Measurements from ENCODE around the gene SEMA3E.
"Not testable (repeated sequence)": the region's sequence is repeated elsewhere in the genome, so short reads cannot be mapped to it uniquely, and the experiment has no call there.

The SEMA3E gene

DNA sequence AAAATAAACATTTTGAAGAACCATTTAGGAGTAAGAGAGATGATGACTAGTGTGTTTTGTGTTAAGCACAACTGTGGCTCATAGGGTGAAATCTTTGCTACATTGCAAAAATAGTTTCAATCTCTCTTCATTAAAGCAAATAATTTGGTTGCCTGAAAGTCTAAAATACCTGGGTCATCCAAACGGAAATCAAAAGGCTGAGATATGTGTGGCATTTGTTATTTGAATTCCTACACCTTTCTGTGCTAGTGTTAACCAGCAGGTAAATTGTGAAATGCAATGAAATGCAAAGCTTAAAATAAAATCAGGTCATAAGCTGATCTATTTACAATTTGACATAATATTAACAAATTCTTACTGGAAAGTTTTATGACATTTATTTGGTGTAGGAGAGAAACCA, 40.9 kb upstream of the SEMA3E start:
- no peak overlapping the region for H3K4me3 ChIP-seq (ENCODE audit: low read depth, low read length)
- TF ChIP-seq, protein P1, sequence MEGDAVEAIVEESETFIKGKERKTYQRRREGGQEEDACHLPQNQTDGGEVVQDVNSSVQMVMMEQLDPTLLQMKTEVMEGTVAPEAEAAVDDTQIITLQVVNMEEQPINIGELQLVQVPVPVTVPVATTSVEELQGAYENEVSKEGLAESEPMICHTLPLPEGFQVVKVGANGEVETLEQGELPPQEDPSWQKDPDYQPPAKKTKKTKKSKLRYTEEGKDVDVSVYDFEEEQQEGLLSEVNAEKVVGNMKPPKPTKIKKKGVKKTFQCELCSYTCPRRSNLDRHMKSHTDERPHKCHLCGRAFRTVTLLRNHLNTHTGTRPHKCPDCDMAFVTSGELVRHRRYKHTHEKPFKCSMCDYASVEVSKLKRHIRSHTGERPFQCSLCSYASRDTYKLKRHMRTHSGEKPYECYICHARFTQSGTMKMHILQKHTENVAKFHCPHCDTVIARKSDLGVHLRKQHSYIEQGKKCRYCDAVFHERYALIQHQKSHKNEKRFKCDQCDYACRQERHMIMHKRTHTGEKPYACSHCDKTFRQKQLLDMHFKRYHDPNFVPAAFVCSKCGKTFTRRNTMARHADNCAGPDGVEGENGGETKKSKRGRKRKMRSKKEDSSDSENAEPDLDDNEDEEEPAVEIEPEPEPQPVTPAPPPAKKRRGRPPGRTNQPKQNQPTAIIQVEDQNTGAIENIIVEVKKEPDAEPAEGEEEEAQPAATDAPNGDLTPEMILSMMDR (IDR thresholded peaks at IDR 0.05; ENCODE audit: insufficient read depth, low read depth, low read length, missing control alignments), result no peak
- DNase-seq (ENCODE audit: low read depth), result no peak

DNA sequence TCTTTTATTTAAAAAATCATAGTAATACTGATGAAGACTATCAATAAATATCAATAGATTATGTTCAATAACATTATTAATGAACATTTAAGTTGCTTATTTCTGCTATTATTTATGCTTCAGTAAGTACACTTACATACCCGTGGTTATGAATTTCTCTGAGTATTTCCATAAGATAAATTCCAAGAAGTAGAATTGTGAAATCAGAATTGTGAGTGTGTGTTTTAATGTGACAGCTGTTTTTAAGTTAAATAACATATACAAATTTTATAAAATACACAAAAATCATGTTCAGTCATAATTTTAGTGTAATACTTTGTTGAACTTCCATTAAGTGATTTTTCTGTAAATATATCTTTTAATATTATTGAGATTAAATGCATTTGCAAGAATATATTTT, 37.5 kb upstream of the SEMA3E start:
- DNase-seq (ENCODE audit: low read depth), result no peak
- TF ChIP-seq, protein P1 (IDR thresholded peaks at IDR 0.05; ENCODE audit: insufficient read depth, low read depth, low read length, missing control alignments), result no peak

DNA sequence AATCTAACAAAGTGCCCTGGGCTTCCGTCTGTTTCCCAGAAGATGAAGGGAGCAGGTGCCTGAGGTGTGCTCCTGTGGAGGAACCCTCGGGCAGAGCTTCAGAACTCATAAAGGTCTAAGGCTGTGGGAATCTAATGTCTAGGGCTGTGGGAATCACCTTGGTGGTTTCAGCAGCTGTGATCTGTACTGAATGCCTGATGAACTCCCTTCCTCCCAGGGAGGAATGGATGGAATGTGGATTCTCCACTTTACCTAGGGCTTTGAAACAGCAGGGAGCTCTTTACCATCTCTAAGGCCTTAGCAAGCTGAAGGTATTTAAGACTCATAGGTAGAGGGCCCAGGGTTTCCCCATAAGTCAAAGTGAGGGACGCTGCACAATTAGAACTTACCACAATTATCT, 36.0 kb upstream of the SEMA3E start:
- TF ChIP-seq, protein P1 (IDR thresholded peaks at IDR 0.05; ENCODE audit: insufficient read depth, low read depth, low read length, missing control alignments), result no peak
- no peak overlapping the region for H3K4me3 ChIP-seq (ENCODE audit: low read depth, low read length)
- no peak for DNase-seq (ENCODE audit: low read depth)

More for the DNA sequence above, 37.5 kb upstream of the SEMA3E start:
- H3K4me3 ChIP-seq (ENCODE audit: low read depth, low read length), result no peak overlapping the region

DNA sequence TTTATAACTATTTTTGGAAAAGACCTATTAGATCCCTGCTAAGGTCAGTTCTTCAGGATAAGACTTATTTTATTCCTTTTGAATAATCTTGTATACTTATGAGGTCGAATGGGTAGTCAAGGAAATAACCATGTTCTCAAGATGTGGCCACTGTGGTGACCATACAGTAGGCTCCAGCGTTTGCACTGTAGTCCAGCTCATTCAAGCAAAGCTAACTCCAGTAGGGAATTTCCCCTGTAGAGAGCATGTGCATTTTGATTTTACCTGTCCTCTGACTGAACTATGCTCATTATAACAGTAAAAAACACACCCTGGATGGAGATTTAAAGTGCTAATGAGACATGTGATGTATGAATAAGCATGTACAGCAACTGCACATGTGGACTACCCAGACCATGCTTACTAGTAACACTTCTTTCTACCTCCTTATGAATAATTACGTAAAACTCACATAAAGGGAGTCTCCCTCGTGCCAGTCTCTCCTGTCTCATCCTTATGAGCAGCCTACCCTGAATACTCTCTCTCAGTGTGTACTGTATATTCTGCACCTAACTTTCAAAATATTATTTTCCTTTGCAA, 32.4 kb upstream of the SEMA3E start:
- DNase-seq (ENCODE audit: low read depth), result peak; percentile 24
- no peak overlapping the region for H3K4me3 ChIP-seq (ENCODE audit: low read depth, low read length)
- TF ChIP-seq, protein P1 (IDR thresholded peaks at IDR 0.05; ENCODE audit: insufficient read depth, low read depth, low read length, missing control alignments), result no peak

DNA sequence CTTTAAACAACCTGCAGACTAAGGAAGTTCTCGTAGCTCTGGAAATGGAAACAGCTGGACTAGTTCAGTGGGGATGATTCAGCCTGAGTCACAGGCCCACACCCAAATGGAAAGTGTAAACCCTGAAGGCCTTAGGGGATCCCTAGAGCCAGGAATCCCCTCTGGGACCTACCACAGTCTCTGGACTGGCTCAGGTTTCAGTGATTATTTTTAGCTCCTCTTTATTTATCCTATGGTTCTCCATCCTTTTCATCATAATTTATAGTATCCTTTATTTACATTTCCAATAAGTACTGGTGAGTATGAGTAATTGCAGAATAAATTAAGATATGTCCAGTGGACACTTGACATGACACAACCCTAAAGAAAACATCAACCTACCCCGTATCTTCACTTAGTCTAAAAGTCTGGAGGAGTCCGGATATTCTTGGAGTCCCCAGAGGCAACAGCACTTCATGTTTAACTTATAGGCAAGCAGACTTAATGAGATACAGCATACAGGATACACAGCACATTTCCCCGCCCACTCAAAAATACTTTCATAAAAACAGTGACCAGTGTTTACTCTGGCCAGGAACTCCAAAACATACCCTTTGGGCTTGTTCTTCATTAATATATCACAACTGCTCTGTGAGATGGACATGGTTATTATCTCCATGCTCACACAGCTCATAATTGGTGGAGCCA, 28.4 kb upstream of the SEMA3E start:
- TF ChIP-seq, protein P1 (IDR thresholded peaks at IDR 0.05; ENCODE audit: insufficient read depth, low read depth, low read length, missing control alignments), result no peak
- DNase-seq (ENCODE audit: low read depth), result no peak
- H3K4me3 ChIP-seq (ENCODE audit: low read depth, low read length), result no peak overlapping the region

DNA sequence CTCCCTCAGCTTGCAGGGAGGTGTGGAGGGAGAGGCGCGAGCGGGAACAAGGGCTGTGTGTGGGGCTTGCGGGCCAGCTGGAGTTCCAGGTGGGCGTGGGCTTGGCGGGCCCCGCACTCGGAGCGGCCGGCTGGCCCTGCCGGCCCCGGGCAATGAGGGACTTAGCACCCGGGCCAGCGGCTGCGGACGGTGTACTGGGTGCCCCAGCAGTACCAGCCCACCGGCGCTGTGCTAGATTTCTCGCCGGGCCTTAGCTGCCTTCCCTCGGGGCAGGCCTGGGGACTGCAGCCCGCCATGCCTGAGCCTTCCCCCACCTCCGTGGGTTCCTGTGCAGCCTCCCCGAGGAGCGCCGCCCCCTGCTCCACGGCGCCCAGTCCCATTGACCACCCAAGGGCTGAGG, 24.4 kb upstream of the SEMA3E start:
- H3K4me3 ChIP-seq (ENCODE audit: low read depth, low read length); DNase-seq (ENCODE audit: low read depth): not testable (repeated sequence)

DNA sequence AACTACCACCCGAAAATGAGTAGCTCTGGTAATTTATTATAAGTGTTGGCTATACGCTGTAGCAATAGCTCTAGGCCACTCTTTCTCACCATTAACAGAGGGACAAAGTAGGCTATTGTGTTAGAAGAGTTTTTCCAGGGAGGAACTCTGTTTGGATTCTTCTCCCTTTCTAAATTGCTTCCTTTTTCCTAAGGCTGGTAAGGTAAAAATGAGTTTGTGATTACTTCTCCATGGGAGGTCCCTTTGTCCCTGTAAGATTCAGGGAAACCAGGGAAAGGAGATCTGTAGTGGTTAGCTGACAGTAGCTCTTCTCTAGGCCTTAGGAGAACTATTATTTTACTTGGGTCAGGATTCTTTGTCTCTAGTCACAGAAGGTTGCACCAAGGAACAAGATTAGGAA, 23.2 kb upstream of the SEMA3E start:
- no peak for DNase-seq (ENCODE audit: low read depth)
- TF ChIP-seq, protein P1 (IDR thresholded peaks at IDR 0.05; ENCODE audit: insufficient read depth, low read depth, low read length, missing control alignments), result no peak
- no peak overlapping the region for H3K4me3 ChIP-seq (ENCODE audit: low read depth, low read length)
